ENCODE measurements around the gene IMMP2L.

GRCh38 chr7:111392294-111392693, 170.0 kb downstream of the IMMP2L start:
- TF ChIP-seq USF2 (IDR thresholded peaks at IDR 0.05; ENCODE audit: borderline replicate concordance, low read depth, low read length), result no peak
- no peak for TF ChIP-seq CTCF (IDR thresholded peaks at IDR 0.05)
- TF ChIP-seq MXI1 (IDR thresholded peaks at IDR 0.05; ENCODE audit: low read depth, low read length), result no peak
- TF ChIP-seq CHD2 (IDR thresholded peaks at IDR 0.05; ENCODE audit: low read length, partially characterized antibody), result no peak
- no peak for TF ChIP-seq TAF1 (IDR thresholded peaks at IDR 0.05; ENCODE audit: borderline replicate concordance, low read depth, low read length)
- TF ChIP-seq EP300 (IDR thresholded peaks at IDR 0.05; ENCODE audit: borderline replicate concordance in 1 of 2, low read depth in 1 of 2, low read length in 1 of 2), result no peak
- TF ChIP-seq EZH2phosphoT487 (IDR thresholded peaks at IDR 0.05; ENCODE audit: borderline replicate concordance, low read depth), result no peak
- TF ChIP-seq YY1 (IDR thresholded peaks at IDR 0.05; ENCODE audit: low read depth), result no peak
- no peak for TF ChIP-seq SIN3A (IDR thresholded peaks at IDR 0.05; ENCODE audit: borderline replicate concordance, low read depth, low read length)
- TF ChIP-seq MAX (IDR thresholded peaks at IDR 0.05; ENCODE audit: low read depth), result no peak
- TF ChIP-seq GATA2 (CRISPR knock-in tag; IDR thresholded peaks at IDR 0.05), result no peak
- TF ChIP-seq, protein P1, sequence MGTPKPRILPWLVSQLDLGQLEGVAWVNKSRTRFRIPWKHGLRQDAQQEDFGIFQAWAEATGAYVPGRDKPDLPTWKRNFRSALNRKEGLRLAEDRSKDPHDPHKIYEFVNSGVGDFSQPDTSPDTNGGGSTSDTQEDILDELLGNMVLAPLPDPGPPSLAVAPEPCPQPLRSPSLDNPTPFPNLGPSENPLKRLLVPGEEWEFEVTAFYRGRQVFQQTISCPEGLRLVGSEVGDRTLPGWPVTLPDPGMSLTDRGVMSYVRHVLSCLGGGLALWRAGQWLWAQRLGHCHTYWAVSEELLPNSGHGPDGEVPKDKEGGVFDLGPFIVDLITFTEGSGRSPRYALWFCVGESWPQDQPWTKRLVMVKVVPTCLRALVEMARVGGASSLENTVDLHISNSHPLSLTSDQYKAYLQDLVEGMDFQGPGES (IDR thresholded peaks at IDR 0.05; ENCODE audit: low read depth, low read length), result no peak
- no peak for TF ChIP-seq GABPA (IDR thresholded peaks at IDR 0.05; ENCODE audit: low read depth)
- no peak for TF ChIP-seq ZBTB33 (IDR thresholded peaks at IDR 0.05; ENCODE audit: borderline replicate concordance, low read depth)

Measured in SK-N-SH (cell line).